GM19193 (cell line): Measurements from ENCODE around the gene MLST8.

Source experiments
- POLR2A ChIP-seq: IDR thresholded peaks from 4 replicates; pipeline ENCODE4 v1.6.1; 2011; ENCODE audit not compliant: insufficient read depth, insufficient read length; ENCODE audit errors: extremely low read depth

The MLST8 gene

DNA sequence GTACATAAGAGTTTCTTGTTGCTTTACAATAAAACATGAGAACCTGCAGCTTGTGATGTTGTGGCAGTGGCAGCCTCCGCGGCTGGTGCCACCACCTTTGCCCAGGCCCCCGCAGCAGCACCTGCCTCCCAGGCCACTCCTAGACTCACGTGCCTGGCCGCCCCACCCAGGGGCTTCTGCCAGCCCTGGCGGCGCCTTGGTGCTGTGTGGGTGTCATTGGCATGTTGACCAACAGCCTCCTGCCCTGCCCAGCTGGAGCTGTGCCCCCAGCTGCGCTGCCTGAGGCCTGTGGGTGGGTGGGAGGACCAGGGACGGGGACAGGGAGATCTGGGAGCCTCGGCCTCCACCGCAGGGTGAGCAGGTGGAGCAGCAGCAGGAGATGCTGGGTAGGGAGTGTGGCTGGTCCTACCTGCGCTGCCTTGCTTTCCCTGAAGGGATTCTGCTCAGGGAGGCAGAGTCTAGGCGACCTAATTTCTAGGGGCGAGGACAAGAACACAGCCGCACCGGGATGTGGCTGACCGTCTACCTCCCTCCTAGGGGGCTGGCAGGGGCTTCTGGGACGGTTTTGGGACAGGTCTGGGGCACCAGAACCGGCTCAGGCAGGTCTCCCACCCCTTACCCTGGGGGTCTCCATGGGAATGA lies 30.6 kb downstream of the MLST8 start:
- TF ChIP-seq POLR2A: no peak

- TF ChIP-seq POLR2A: no peak
These were observed 31.3 kb downstream of the MLST8 start, which contains the start of gene DNASE1L2 for GRCh38 chr16:2236337-2237101. Gene DNASE1L2, plus strand, starts transcription at chr16:2236444. Its CDS starts 373 bp downstream, at chr16:2236817.

DNA sequence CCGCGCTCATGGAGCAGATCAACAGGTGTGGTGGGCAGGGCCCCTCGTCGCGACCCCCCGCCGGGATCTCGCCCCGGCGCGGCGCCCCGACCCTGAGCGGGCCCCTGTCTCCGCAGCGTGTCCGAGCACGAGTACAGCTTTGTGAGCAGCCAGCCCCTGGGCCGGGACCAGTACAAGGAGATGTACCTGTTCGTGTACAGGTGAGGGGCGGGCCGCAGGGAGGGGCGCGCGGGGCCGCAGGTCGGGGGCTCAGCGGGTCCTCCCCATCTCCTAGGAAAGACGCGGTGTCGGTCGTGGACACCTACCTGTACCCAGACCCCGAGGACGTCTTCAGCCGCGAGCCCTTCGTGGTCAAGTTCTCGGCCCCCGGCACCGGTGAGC lies 31.8 kb downstream of the MLST8 start:
- TF ChIP-seq POLR2A: no peak

GRCh38 chr16:2237493-2238149 lies 32.4 kb downstream of the MLST8 start:
- TF ChIP-seq POLR2A: no peak

GRCh38 chr16:2238150-2238837 lies 33.0 kb downstream of the MLST8 start:
- no peak for TF ChIP-seq POLR2A

GRCh38 chr16:2238838-2239675 lies 33.8 kb downstream of the MLST8 start:
- TF ChIP-seq POLR2A: no peak

GRCh38 chr16:2242598-2242997 lies 37.3 kb downstream of the MLST8 start:
- no peak for TF ChIP-seq POLR2A

- no peak for TF ChIP-seq POLR2A
These were observed 37.8 kb downstream of the MLST8 start for GRCh38 chr16:2243031-2243528.

GRCh38 chr16:2243781-2244180 lies 38.5 kb downstream of the MLST8 start:
- TF ChIP-seq POLR2A: no peak

- no peak for TF ChIP-seq POLR2A
These were observed 39.0 kb downstream of the MLST8 start for GRCh38 chr16:2244301-2244700.

- no peak for TF ChIP-seq POLR2A
These were observed 39.9 kb downstream of the MLST8 start for GRCh38 chr16:2244926-2245795.

- no peak for TF ChIP-seq POLR2A
These were observed 41.1 kb downstream of the MLST8 start for GRCh38 chr16:2246301-2246885.
